PFSK-1 (cell line): ENCODE data around the gene BOLL.
A peak's percentile ranks its signal among the peaks of the same experiment; 100 is the strongest.

Experiments used
- FOXP2 ChIP-seq: optimal IDR thresholded peaks from 2 replicates; pipeline ENCODE3; 2011; ENCODE audit warnings: borderline replicate concordance, control low read depth, inconsistent platforms; ENCODE audit not compliant: insufficient read depth; ENCODE audit errors: extremely low read length, extremely low read depth
- POLR2AphosphoS5 ChIP-seq: IDR thresholded peaks from 2 replicates; pipeline ENCODE4 v1.6.1; 2012; ENCODE audit warnings: low read depth, mild to moderate bottlenecking, control low read depth, low read length, moderate library complexity
- REST ChIP-seq, 2 experiments: IDR thresholded peaks; 2 replicates each; pipeline versions ENCODE4 v1.6.1 to v1.8.0; 2011 to 2012; ENCODE audit warnings: low read depth in 2 of 2, low read length in 2 of 2, control low read depth in 1 of 2, inconsistent platforms in 1 of 2, mild to moderate bottlenecking in 1 of 2, moderate library complexity in 1 of 2; ENCODE audit not compliant: insufficient read depth in 1 of 2
- SIN3A ChIP-seq: IDR thresholded peaks from 2 replicates; pipeline ENCODE4 v1.6.1; 2012; ENCODE audit warnings: mild to moderate bottlenecking, low read length, moderate library complexity, borderline replicate concordance; ENCODE audit not compliant: insufficient read depth
- TAF1 ChIP-seq: IDR thresholded peaks from 2 replicates; pipeline ENCODE4 v1.6.1; 2012; ENCODE audit warnings: low read length, control low read depth, borderline replicate concordance; ENCODE audit not compliant: insufficient read depth

BOLL gene

GRCh38 chr2:197707316-197708213 is 77.6 kb downstream of the BOLL start:
- TF ChIP-seq FOXP2 (no peak), REST (IDR thresholded peaks at IDR 0.05; ENCODE audit: insufficient read depth in 1 of 2, low read depth in 2 of 2, low read length in 2 of 2) (no peak), SIN3A (no peak), POLR2AphosphoS5 (no peak), TAF1 (no peak)

GRCh38 chr2:197706839-197707207 is 78.3 kb downstream of the BOLL start:
- TF ChIP-seq SIN3A (no peak), FOXP2 (no peak), POLR2AphosphoS5 (no peak), REST (IDR thresholded peaks at IDR 0.05; ENCODE audit: insufficient read depth in 1 of 2, low read depth in 2 of 2, low read length in 2 of 2) (no peak), TAF1 (no peak)

- TF ChIP-seq FOXP2 = no peak
- TF ChIP-seq POLR2AphosphoS5 = no peak
- TF ChIP-seq TAF1 = no peak
- no peak for TF ChIP-seq REST (IDR thresholded peaks at IDR 0.05; ENCODE audit: insufficient read depth in 1 of 2, low read depth in 2 of 2, low read length in 2 of 2)
- no peak for TF ChIP-seq SIN3A
Measured at GRCh38 chr2:197705912-197706838, 78.9 kb downstream of the BOLL start.

GRCh38 chr2:197705121-197705911 is 79.8 kb downstream of the BOLL start, which contains the start of gene MARS2:
TSS of gene MARS2 (plus strand) at chr2:197705369. CDS start at chr2:197705406, 37 bp downstream.
- no peak for TF ChIP-seq FOXP2
- TF ChIP-seq TAF1 = peak; percentile 65
- TF ChIP-seq REST (IDR thresholded peaks at IDR 0.05; ENCODE audit: insufficient read depth in 1 of 2, low read depth in 2 of 2, low read length in 2 of 2) = peak in 1 of 2 experiments; percentile 17; a peak in 1 of 4 replicates
- TF ChIP-seq POLR2AphosphoS5 = peak; percentile 91
- no peak for TF ChIP-seq SIN3A
